SKM-1 treated with dmso at 0.1 percent for 144 hours (cell line): ENCODE data around the gene PDZK1.
"Not testable (repeated sequence)": the region's sequence is repeated elsewhere in the genome, so short reads cannot be mapped to it uniquely, and the experiment has no call there.

Experiments used
- DNase-seq: peaks from one replicate; lab custom pipeline; 2025; ENCODE audit not compliant: unreplicated experiment; lab: John Stamatoyannopoulos, UW

Gene PDZK1

DNA sequence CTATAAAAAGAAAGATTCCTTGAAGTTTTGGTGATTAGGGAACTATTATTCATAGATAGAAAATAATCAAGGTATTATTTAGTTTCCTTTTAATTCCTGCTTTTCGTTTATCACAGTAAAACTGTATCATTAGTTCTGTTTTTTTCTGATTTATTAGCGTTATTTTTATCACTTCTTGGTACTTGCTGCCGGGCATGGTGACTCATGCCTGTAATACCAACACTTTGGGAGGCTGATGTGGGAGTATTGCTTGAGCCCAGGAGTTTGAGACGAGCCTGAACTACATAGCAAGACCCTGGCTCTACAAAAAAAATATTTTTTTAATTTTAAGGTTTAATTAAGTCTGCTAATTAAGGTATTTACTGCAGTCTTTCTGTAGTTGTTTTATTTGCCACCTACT, 42.2 kb downstream of the PDZK1 start:
- not testable (repeated sequence) for DNase-seq

DNA sequence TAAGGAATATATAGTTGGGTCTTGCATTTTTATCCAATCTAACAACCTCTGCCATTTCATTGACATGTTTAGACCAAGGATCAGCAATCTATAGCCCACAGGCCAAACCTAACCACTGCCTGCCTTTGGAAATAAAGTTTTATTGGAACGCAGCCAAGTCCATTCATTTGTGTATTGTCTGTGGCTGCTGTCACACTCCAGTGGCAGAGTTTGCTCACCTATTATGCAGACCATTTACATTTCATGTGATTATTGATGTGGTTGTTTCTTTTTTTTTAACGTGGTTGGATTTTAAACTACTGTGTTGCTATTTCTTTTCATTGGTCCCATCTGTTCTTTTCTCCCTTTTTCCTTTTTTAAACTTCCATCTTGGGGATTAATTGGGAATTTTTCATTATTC, 44.7 kb downstream of the PDZK1 start:
- DNase-seq: not testable (repeated sequence)

DNA sequence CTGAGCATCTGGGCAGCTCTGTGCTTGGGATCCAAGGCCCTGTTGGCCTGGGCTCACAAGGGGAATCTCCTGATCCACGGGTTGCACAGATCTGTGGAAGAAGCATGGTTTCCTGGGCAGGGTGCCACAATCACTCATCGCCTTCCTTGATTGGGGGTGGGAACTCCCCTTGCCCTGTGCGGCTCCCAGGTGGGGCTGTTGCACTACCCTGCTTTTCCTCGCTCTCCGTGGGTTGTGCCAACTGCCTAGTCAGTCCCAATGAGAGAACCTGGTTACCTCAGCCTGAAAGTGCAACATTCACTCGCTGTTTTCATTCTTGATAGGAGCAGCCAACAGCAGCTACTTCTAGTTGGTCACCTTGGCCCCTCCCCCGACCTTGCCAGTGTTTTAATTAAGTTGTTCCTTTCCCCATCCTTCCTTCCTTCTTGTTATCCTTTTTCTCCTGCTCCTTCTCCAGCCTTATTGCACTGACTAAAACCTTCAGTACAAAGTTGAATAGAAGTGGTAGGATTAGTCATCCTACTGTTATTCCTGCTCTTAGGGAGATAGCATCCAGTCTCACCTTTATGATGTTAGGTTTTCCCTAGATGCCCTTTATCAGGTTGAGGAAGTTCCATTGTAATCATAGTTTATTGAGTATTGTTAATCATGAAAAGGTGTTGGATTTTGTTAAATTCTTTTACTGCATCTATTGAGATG, 50.8 kb downstream of the PDZK1 start:
- not testable (repeated sequence) for DNase-seq

DNA sequence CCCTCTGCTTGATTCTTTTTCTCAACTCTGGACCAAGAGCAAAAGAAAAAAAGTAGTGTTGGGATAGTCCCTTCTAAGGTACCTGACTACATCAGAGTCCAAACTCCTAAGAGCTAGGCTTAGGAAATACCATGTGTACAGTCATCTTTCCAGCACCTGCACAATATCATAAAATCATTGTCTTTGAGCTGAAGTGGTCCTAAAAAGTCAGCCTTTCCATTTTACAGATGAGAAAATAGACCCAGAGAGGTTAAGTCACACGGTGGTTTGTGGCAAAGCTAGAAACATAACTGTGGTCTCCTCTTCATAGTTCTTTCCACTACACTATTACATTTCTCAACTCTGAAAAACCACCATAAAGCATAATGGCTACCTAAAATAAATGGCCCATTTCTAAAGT, 63.2 kb downstream of the PDZK1 start:
- DNase-seq: not testable (repeated sequence)

DNA sequence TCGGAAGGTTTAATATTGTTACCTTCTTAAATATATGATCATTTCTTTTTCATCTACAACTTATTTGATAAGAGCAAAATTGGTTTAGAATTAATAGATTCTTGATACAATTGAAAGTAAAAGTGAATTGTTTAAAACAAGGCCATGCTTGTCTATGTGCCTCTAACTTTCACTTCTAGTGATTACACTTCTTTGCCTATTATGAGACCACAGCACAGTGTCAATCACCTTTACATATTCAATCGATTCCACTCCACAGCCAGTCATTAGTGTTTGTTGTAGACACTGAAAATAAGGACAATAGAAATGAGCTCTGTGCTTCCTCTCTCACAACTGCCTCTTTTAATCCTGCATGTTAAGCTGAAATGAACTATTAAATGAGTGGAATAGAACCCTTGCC, 65.3 kb downstream of the PDZK1 start:
- DNase-seq: not testable (repeated sequence)

DNA sequence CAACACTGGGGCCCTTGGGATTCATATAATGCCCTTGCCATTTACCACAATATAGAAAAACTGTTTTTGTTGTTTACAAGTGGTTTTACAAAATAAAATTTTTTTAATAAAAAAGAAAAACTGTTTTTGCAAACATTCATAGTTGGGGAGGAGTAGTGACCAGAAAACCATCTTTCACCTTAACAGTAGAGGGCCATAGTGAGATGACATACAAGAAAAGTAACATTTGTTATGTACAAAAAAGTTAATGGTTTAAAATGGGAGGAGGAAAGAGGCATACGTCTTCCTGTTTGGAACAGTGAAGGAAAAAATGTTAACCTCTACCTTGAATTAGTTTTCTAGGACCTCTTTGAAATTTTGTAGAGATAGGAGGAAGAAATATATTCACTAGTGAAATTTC, 70.9 kb downstream of the PDZK1 start:
- not testable (repeated sequence) for DNase-seq

DNA sequence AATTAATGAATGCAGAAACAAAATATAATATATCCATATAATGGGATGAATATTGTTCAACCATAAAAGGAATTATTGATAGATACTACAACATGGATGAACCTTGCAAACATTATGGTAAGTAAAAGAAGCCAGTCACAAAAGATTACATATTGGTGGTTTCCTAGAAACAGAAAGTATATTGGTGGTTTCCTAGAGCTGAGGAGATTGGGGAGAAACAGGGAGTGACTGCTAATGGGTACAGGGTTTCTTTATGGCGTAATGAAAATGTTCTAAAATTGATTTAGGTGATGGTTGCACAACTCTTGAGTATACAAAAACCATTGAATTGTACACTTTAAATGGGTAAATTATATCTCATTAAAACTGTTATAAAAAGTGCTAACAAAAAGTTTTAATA, 85.0 kb downstream of the PDZK1 start:
- DNase-seq: not testable (repeated sequence)
